Measurements from ENCODE around the gene KCTD12. TPM values are rescaled to one million over a fixed set of nuclear protein-coding genes. Genes with fewer than 3 reads are reported as not detected.

The KCTD12 gene
- polyA plus RNA-seq, 3 donors = 30.9 to 67.1 (median 31.2) TPM

- H3K36me3 Mint-ChIP-seq = no peaks in the 10 kb centered on the region
- H3K36me3 ChIP-seq (replicated peaks in 1 of 2; ENCODE audit: control insufficient read depth in 1 of 2, insufficient read depth in 2 of 2, low read length in 2 of 2) = no peaks in the 10 kb centered on the region
- no CpG with 5 or more reads among the region's 2 CpGs for WGBS (ENCODE audit: insufficient coverage)
- no peaks in the 10 kb centered on the region for H3K27me3 Mint-ChIP-seq (ENCODE audit: low read depth in 3 of 3)
- H3K4me1 Mint-ChIP-seq = peaks cover 30% of the 10 kb centered on the region
- no peak overlapping the region for H3K27ac ChIP-seq (ENCODE audit: low read depth in 1 of 2, low read length in 2 of 2)
- no peak overlapping the region for H3K9ac ChIP-seq (ENCODE audit: insufficient read depth, low read length, poor library complexity, severe bottlenecking)
- no peaks in the 10 kb centered on the region for H4K20me1 ChIP-seq (ENCODE audit: insufficient read depth, low read length)
- H3K9me3 Mint-ChIP-seq = peaks cover 0 to 6% (median 4%) of the 10 kb centered on the region in 7 donors
- H3K4me2 ChIP-seq (replicated peaks; ENCODE audit: extremely low read depth, low read length, poor library complexity, severe bottlenecking) = no peak overlapping the region
- no peak for DNase-seq
- no peak overlapping the region for H2AFZ ChIP-seq (ENCODE audit: insufficient read depth, low read depth, low read length, poor library complexity, severe bottlenecking)
- H3K4me3 ChIP-seq (replicated peaks in 1 of 3; ENCODE audit: low read depth in 2 of 3, low read length in 3 of 3) = no peak overlapping the region
- no peaks in the 10 kb centered on the region for H3K79me2 ChIP-seq (ENCODE audit: insufficient read depth, low read length)
- no peaks in the 10 kb centered on the region for H3K27me3 ChIP-seq (ENCODE audit: control insufficient read depth in 2 of 2, insufficient read depth in 2 of 2, low read length in 2 of 2)
- H3K4me1 ChIP-seq (ENCODE audit: control insufficient read depth in 1 of 2, insufficient read depth in 2 of 2, low read length in 2 of 2) = peaks cover 13 to 22% of the 10 kb centered on the region in 2 donors
- no peaks in the 10 kb centered on the region for H3K9me3 ChIP-seq (replicated peaks in 1 of 2; ENCODE audit: control insufficient read depth in 1 of 2, insufficient read depth in 1 of 2, low read length in 2 of 2)
- H3K27ac Mint-ChIP-seq = no peak overlapping the region
- intact Hi-C loops (cut with micrococcal nuclease) = loop anchor here in 1 of 2 donors (5.0 kb wide), 1 partner anchor 34 kb away; the partner anchor contains the start of gene KCTD12
- TF ChIP-seq CTCF (IDR thresholded peaks at IDR 0.05) = no peak
- H3K4me3 Mint-ChIP-seq = no peak overlapping the region
These were observed 33.2 kb downstream of the KCTD12 start for GRCh38 chr13:76852986-76853385.

GRCh38 chr13:76851961-76852360 is 34.2 kb downstream of the KCTD12 start:
- H4K20me1 ChIP-seq (ENCODE audit: insufficient read depth, low read length) = no peaks in the 10 kb centered on the region
- H3K27me3 Mint-ChIP-seq (ENCODE audit: low read depth in 3 of 3) = no peaks in the 10 kb centered on the region

More at GRCh38 chr13:76851961-76852360, 34.2 kb downstream of the KCTD12 start:
- no peaks in the 10 kb centered on the region for H3K36me3 Mint-ChIP-seq
- H2AFZ ChIP-seq (ENCODE audit: insufficient read depth, low read depth, low read length, poor library complexity, severe bottlenecking) = no peak overlapping the region
- H3K4me3 ChIP-seq (replicated peaks in 1 of 3; ENCODE audit: low read depth in 2 of 3, low read length in 3 of 3) = no peak overlapping the region
- no peak overlapping the region for H3K27ac Mint-ChIP-seq
- no peaks in the 10 kb centered on the region for H3K9me3 ChIP-seq (replicated peaks in 1 of 2; ENCODE audit: control insufficient read depth in 1 of 2, insufficient read depth in 1 of 2, low read length in 2 of 2)
- H3K79me2 ChIP-seq (ENCODE audit: insufficient read depth, low read length) = no peaks in the 10 kb centered on the region
- H3K27me3 ChIP-seq (ENCODE audit: control insufficient read depth in 2 of 2, insufficient read depth in 2 of 2, low read length in 2 of 2) = no peaks in the 10 kb centered on the region
- H3K9ac ChIP-seq (ENCODE audit: insufficient read depth, low read length, poor library complexity, severe bottlenecking) = no peak overlapping the region
- no peaks in the 10 kb centered on the region for H3K36me3 ChIP-seq (replicated peaks in 1 of 2; ENCODE audit: control insufficient read depth in 1 of 2, insufficient read depth in 2 of 2, low read length in 2 of 2)
- H3K4me2 ChIP-seq (replicated peaks; ENCODE audit: extremely low read depth, low read length, poor library complexity, severe bottlenecking) = no peak overlapping the region
- peaks cover 38% of the 10 kb centered on the region for H3K4me1 Mint-ChIP-seq
- peaks cover 18 to 28% of the 10 kb centered on the region in 2 donors for H3K4me1 ChIP-seq (ENCODE audit: control insufficient read depth in 1 of 2, insufficient read depth in 2 of 2, low read length in 2 of 2)
- DNase-seq = no peak
- intact Hi-C loops (cut with micrococcal nuclease) = loop anchor here in 1 of 2 donors (5.0 kb wide), 1 partner anchor 35 kb away; the partner anchor contains the start of gene KCTD12
- no CpG with 5 or more reads among the region's 4 CpGs for WGBS (ENCODE audit: insufficient coverage)
- TF ChIP-seq CTCF (IDR thresholded peaks at IDR 0.05) = no peak
- no peak overlapping the region for H3K4me3 Mint-ChIP-seq
- peaks cover 0 to 6% (median 4%) of the 10 kb centered on the region in 7 donors for H3K9me3 Mint-ChIP-seq
- H3K27ac ChIP-seq (ENCODE audit: low read depth in 1 of 2, low read length in 2 of 2) = no peak overlapping the region
